IPS-15b (cell line): ENCODE results near the gene JMJD1C.
"Not testable (repeated sequence)": the region's sequence is repeated elsewhere in the genome, so short reads cannot be mapped to it uniquely, and the experiment has no call there.

Experiments used
- H3K27me3 ChIP-seq: one replicate; pipeline ENCODE4 v1.6.1; 2013; ENCODE audit warnings: low read length; ENCODE audit not compliant: control insufficient read depth, insufficient read depth
- H3K36me3 ChIP-seq: one replicate; pipeline ENCODE4 v1.6.1; 2013; ENCODE audit warnings: low read length; ENCODE audit not compliant: control insufficient read depth, insufficient read depth
- H3K4me1 ChIP-seq: one replicate; pipeline ENCODE4 v1.6.1; 2013; ENCODE audit warnings: mild to moderate bottlenecking, low read length; ENCODE audit not compliant: control insufficient read depth, insufficient read depth
- H3K4me3 ChIP-seq: one replicate; pipeline ENCODE4 v1.5.1; 2013; ENCODE audit warnings: low read depth, low read length
- H3K9ac ChIP-seq: one replicate; pipeline ENCODE4 v1.6.1; 2013; ENCODE audit warnings: low read depth, mild to moderate bottlenecking, low read length
- H3K9me3 ChIP-seq: one replicate; pipeline ENCODE4 v1.6.1; 2013; ENCODE audit warnings: mild to moderate bottlenecking, low read length; ENCODE audit not compliant: control insufficient read depth, insufficient read depth

Gene JMJD1C

DNA sequence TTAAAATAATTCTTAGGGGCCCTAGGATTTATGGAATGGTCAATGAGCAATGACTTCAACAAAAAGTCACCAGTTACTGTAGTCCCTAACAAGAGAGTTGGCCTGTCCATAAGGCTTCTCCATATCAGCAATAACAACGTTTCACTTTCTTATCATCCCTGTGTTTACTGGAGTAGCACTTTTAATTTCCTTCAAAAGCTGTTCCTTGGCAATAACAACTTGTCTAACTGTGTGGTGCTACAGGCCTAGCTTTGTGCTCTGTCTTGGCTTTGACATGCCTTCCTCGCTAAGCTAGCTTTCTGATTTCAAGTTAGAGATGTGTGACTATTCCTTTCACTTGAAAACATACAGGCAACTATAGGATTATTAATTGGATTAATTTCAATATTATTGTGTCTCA, 81.1 kb downstream of the JMJD1C start:
- no peaks in the 10 kb centered on the region for H3K4me1 ChIP-seq
- no peaks in the 10 kb centered on the region for H3K9me3 ChIP-seq
- H3K9ac ChIP-seq: no peak overlapping the region
- no peaks in the 10 kb centered on the region for H3K27me3 ChIP-seq
- H3K4me3 ChIP-seq: no peak overlapping the region
- H3K36me3 ChIP-seq: no peaks in the 10 kb centered on the region

DNA sequence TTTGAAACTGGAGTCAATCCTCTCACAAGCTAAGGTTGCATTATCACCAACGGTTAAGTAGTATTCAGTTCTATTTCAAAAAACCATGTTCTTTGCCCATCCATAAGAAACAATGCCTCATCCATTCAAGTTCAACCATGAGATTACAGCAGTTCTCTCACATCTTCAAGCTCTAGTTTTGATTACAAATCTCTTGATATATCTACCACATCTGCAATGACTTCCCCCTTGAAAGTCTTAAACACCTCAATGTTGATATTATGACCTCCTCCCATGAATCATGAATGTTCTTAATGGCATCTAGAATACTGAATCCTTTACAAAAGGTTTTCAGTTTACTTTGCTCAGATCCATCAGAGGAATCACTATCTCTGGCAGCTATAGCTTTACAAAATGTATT, 81.8 kb downstream of the JMJD1C start:
- Histone ChIP-seq H3K36me3 (no peaks in the 10 kb centered on the region), H3K9me3 (no peaks in the 10 kb centered on the region), H3K9ac (no peak overlapping the region), H3K27me3 (no peaks in the 10 kb centered on the region), H3K4me1 (no peaks in the 10 kb centered on the region), H3K4me3 (no peak overlapping the region)

DNA sequence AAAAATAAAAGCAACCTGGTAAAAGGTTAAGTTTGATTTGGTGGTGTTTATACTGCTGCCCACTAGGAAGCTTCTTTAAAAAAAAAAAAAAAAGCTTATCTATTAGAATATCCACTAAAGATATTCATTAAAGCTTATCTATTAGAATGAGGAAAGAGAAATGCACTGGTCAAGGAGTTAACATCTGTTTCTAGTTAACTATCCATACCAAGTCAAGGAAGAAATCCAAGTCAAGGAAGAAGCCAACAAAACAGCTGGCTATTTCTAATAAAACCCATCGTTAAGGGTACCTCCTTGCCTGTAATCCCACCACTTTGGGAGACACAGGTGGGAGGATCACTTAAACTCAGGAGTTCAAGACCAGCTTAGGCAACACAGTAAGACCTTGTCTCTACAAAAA, 82.6 kb downstream of the JMJD1C start:
- no peaks in the 10 kb centered on the region for H3K9me3 ChIP-seq
- no peaks in the 10 kb centered on the region for H3K4me1 ChIP-seq
- H3K27me3 ChIP-seq: no peaks in the 10 kb centered on the region
- no peak overlapping the region for H3K9ac ChIP-seq
- no peaks in the 10 kb centered on the region for H3K36me3 ChIP-seq
- no peak overlapping the region for H3K4me3 ChIP-seq

DNA sequence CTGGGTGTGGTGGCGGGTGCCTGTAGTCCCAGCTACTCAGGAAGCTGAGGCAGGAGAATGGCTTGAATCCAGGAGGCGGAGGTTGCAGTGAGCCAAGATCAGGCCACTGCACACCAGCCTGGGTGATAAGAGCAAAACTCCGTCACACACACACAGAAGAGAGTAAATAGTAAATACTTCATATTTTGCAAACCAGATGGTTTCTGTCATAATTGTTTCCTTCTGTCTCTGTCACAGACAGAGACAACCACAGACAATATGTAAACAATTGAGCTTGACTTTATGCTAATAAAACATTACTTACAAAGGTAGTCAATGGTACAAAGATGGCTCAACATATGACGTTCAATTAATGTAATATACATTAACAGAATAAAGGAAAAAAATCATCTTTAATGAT, 83.7 kb downstream of the JMJD1C start:
- Histone ChIP-seq H3K9me3 (no peaks in the 10 kb centered on the region), H3K36me3 (no peaks in the 10 kb centered on the region), H3K4me1 (no peaks in the 10 kb centered on the region), H3K9ac (no peak overlapping the region), H3K4me3 (no peak overlapping the region), H3K27me3 (no peaks in the 10 kb centered on the region)

- H3K9ac ChIP-seq, H3K4me1 ChIP-seq, H3K27me3 ChIP-seq, H3K4me3 ChIP-seq, H3K36me3 ChIP-seq, H3K9me3 ChIP-seq: not testable (repeated sequence)
Observed at GRCh38 chr10:63377305-63377661, 88.5 kb downstream of the JMJD1C start.

DNA sequence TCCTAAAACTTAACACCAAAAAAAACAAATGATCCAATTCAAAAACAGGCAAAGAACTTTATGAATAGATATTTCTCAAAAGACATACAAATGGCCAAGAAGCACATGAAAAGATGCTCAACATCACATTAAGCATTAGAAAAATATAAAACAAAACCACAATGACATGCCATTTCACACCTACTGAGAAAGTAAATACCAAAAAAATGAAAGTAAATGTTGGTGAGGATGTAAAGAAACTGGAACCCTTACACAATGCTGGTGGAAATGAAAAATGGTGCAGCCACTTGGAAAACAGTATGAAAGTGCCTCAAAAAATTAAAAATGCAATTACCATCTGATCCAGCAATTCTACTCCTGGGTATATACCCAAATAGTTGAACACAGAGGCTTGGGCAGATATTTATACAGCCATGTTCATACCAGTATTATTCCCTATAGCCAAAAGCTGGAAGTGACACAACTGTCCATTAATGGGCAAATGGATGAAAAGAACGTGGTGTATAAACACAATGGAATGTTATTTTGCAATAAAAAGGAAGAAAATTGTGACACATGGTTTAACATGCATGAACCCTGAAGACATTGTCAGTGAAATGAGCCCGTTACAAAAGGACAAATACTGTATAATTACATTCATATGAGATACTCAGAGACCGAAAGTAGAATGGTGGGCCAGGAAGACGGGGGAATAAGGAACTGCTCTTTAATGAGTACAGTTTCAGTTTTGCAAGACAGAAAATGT, 89.0 kb downstream of the JMJD1C start:
- no peaks in the 10 kb centered on the region for H3K27me3 ChIP-seq
- H3K36me3 ChIP-seq: no peaks in the 10 kb centered on the region
- no peak overlapping the region for H3K4me3 ChIP-seq
- no peaks in the 10 kb centered on the region for H3K4me1 ChIP-seq
- no peaks in the 10 kb centered on the region for H3K9me3 ChIP-seq
- no peak overlapping the region for H3K9ac ChIP-seq

DNA sequence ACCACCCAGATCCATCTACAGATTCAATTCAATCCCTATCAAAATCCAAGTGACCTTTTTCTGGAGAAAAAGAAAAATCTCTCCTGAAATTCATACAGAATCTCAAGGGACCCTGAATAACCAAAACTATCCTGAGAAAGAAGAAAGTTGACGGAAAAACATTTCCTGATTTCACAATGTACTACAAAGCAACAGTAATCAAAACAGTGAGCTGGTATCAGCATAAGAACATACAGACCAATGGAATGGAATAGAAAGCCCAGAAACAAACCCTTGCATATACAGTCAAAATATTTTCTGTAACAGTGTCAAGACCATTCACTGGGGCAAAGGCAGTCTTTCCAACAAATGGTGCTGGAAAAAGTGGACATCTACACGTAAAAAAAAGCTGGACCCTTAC, 89.9 kb downstream of the JMJD1C start:
- H3K9ac ChIP-seq: no peak overlapping the region
- no peaks in the 10 kb centered on the region for H3K9me3 ChIP-seq
- no peaks in the 10 kb centered on the region for H3K36me3 ChIP-seq
- no peaks in the 10 kb centered on the region for H3K27me3 ChIP-seq
- H3K4me1 ChIP-seq: no peaks in the 10 kb centered on the region
- no peak overlapping the region for H3K4me3 ChIP-seq

GRCh38 chr10:63375458-63375857, 90.3 kb downstream of the JMJD1C start:
- H3K9me3 ChIP-seq: no peaks in the 10 kb centered on the region
- H3K36me3 ChIP-seq: no peaks in the 10 kb centered on the region
- no peaks in the 10 kb centered on the region for H3K27me3 ChIP-seq
- no peak overlapping the region for H3K4me3 ChIP-seq
- no peaks in the 10 kb centered on the region for H3K4me1 ChIP-seq
- H3K9ac ChIP-seq: no peak overlapping the region

DNA sequence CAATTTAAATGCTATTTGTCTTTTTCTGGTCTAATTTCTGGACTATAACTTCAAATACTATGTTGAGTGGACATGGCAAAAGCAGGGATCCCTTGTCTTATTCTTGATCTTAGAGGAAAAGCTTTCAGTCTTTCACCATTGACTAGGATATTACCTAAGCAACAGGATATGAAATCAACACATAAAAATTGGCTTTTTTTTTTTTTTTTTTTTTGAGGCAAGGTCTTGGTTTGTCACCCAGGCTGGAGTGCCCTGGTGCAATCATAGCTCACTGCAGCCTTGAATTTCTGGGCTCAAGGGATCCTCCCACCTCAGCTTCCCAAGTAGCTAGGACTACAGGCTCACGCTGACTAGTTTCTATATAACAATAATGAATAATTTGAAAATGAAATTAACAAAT, 90.8 kb downstream of the JMJD1C start:
- Histone ChIP-seq H3K4me1 (no peaks in the 10 kb centered on the region), H3K9ac (no peak overlapping the region), H3K9me3 (no peaks in the 10 kb centered on the region), H3K4me3 (no peak overlapping the region), H3K36me3 (no peaks in the 10 kb centered on the region), H3K27me3 (no peaks in the 10 kb centered on the region)

DNA sequence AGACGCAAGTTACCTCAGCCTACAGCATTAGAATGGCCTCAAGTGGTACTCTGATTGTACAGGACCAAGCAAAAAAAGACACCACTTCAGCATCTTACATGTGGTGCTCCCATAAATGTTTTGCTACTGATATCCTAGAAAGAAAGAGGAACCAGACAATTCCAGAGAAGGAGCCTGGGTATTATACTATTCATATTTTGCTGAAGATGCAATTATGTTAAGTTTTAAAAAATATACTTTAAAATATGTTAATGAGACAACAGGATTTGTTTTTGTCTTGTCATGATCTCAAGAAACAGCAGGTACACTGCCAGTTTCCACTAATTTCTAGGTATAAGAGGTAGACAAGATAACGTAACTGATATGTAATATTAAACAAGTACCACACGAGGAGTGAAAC, 92.6 kb downstream of the JMJD1C start:
- Histone ChIP-seq H3K27me3 (no peaks in the 10 kb centered on the region), H3K36me3 (no peaks in the 10 kb centered on the region), H3K4me3 (no peak overlapping the region), H3K9me3 (no peaks in the 10 kb centered on the region), H3K4me1 (no peaks in the 10 kb centered on the region), H3K9ac (no peak overlapping the region)

DNA sequence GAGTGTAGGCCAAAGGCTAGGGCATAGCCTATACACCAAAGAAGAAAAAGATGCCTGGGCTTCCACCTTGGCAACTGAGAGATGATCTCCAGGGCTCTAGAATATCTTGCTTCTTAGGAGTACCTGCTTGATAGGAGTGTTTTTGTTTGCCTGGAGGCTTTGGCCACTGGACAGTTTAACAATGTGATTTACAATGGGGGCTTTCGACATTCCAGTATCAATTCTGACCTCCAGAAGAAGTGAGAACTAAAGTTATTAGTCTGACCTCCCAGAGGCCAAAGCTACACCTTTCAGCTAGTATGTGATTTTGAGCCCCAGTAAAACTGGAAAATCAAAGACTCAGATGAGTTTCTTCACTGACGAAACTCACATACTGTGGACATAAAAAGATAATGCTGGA, 96.1 kb downstream of the JMJD1C start:
- no peak overlapping the region for H3K9ac ChIP-seq
- no peak overlapping the region for H3K4me3 ChIP-seq
- peaks cover 6% of the 10 kb centered on the region for H3K4me1 ChIP-seq
- H3K36me3 ChIP-seq: no peaks in the 10 kb centered on the region
- no peaks in the 10 kb centered on the region for H3K27me3 ChIP-seq
- H3K9me3 ChIP-seq: no peaks in the 10 kb centered on the region

DNA sequence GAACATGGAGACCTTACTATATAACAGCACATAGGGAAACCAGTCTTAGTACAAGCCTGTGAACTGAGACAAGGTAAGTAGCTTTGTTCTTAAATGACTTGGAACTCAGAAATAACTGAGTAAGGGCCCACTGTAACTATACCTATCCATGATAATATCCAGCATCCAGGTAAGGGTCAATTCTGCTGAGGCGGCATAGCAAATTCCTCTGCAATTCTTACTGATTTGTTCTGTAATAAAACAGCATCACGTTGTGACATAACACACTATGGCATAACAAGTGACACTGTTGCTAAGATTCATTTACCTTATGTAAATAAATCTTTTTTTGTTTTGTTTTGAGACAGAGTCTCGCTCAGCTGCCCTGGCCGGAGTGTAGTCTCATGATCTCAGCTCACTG, 97.4 kb downstream of the JMJD1C start:
- H3K9ac ChIP-seq: no peak overlapping the region
- H3K27me3 ChIP-seq: no peaks in the 10 kb centered on the region
- H3K36me3 ChIP-seq: no peaks in the 10 kb centered on the region
- peaks cover 6% of the 10 kb centered on the region for H3K4me1 ChIP-seq
- no peaks in the 10 kb centered on the region for H3K9me3 ChIP-seq
- H3K4me3 ChIP-seq: no peak overlapping the region
